K562 (cell line): ENCODE measurements around the gene SPATA13. TPM values are rescaled to one million over a fixed set of nuclear protein-coding genes. Genes with fewer than 3 reads are reported as not detected.

Experiments
- CEBPG ChIP-seq, 3 experiments: fragments of 200-800 bp in 1 of 3; sonication (Bioruptor generic) in 1 of 3; sonication (generic) in 1 of 3; formaldehyde crosslinking in 1 of 3; IDR thresholded peaks in 2 of 3; conservative IDR thresholded peaks in 1 of 3; 2 replicates each; pipeline versions ENCODE4 v1.6.1 to v1.8.0; 2016 to 2022; ENCODE audit warnings: missing compliant biosample characterization in 2 of 3, missing genetic modification characterization in 2 of 3, mild to moderate bottlenecking in 1 of 3, missing genetic modification reagents in 1 of 3
- MCM7 ChIP-seq, 2 experiments: fragments of 450-650 bp; IDR thresholded peaks; 2 replicates each; pipeline ENCODE4 v1.6.1; 2016 to 2018
- RERE ChIP-seq: sonication (generic); formaldehyde crosslinking; IDR thresholded peaks from 2 replicates; pipeline ENCODE4 v1.8.0; 2023; ENCODE audit warnings: missing genetic modification reagents, mild to moderate bottlenecking, borderline replicate concordance
- TEAD1 ChIP-seq, 2 experiments: fragments of 450-650 bp in 1 of 2; sonication (generic) in 1 of 2; formaldehyde crosslinking; IDR thresholded peaks; 2 replicates each; pipeline versions ENCODE4 v1.4.0 to v1.8.0; 2020 to 2022; ENCODE audit warnings: mild to moderate bottlenecking in 2 of 2, missing genetic modification reagents in 1 of 2
- ZBTB40 ChIP-seq, 2 experiments: fragments of 450-650 bp in 1 of 2; sonication (generic) in 1 of 2; formaldehyde crosslinking in 1 of 2; IDR thresholded peaks; 2 replicates each; pipeline versions ENCODE4 v1.7.1 to v1.9.0; 2016 to 2022; ENCODE audit warnings: inconsistent platforms in 1 of 2, mild to moderate bottlenecking in 1 of 2, missing genetic modification reagents in 1 of 2
- ZBTB43 ChIP-seq: sonication (generic); formaldehyde crosslinking; IDR thresholded peaks from 2 replicates; pipeline ENCODE4 v1.8.0; 2023; ENCODE audit warnings: mild to moderate bottlenecking, missing genetic modification reagents
- ZNF354B ChIP-seq: fragments of 250-450 bp; sonication (Bioruptor Pico); IDR thresholded peaks from 2 replicates; pipeline ENCODE4 v1.4.0; 2020
- polyA plus RNA-seq, 8 experiments: library from polyadenylated mRNA; depleted of rRNA in 4 of 8; stranded (reverse) in 5 of 8; unstranded in 3 of 8; fragments of >200 nt; fragmentation: Nextera tagmentation in 2 of 8; fragmentation: Illumina TruSeq in 1 of 8; extraction: Ambion mirVana in 2 of 8; extraction: Trizol in 1 of 8; gene quantifications; 2 replicates each; pipeline versions ENCODE4 v1.2.1 to v1.2.3, GENCODE V29; 2011 to 2014; ENCODE audit warnings: inconsistent platforms in 1 of 8, missing spikeins in 1 of 8
- total RNA-seq, 7 experiments: library from RNA; depleted of rRNA in 6 of 7; stranded (reverse); fragments of >200 nt in 6 of 7; fragmentation: Illumina TruSeq in 2 of 7; extraction: Trizol in 2 of 7; gene quantifications; 2 replicates each; pipeline versions ENCODE4 v1.2.1 to v1.2.3, GENCODE V29; 2011 to 2021; ENCODE audit warnings: low replicate concordance in 1 of 7

SPATA13 gene
- total and polyA plus RNA-seq, 9 of the 15 experiments (the other 6 are each of a cell fraction or from before 2014, with no cell fraction given), result 0.08 to 0.99 (median 0.21) TPM; not detected in 2

- TF ChIP-seq ZBTB40 (IDR thresholded peaks at IDR 0.05) (no peak), ZBTB40 (CRISPR knock-in tag; IDR thresholded peaks at IDR 0.05) (no peak), TEAD1 (CRISPR knock-in tag; IDR thresholded peaks at IDR 0.05) (no peak), CEBPG (CRISPR knock-in tag; IDR thresholded peaks at IDR 0.05) (no peak), CEBPG (tag; conservative IDR thresholded peaks at IDR 0.05 in 1 of 2, IDR thresholded peaks at IDR 0.05 in 1 of 2) (no peak), ZBTB43 (no peak), MCM7 (IDR thresholded peaks at IDR 0.05) (no peak), RERE (CRISPR knock-in tag) (no peak), ZNF354B (CRISPR knock-in tag) (no peak)
Observed at GRCh38 chr13:24181991-24182702, 21.6 kb downstream of the SPATA13 start (continued).
